T follicular helper cell (primary cell): Measurements from ENCODE around the gene FBXO7.

Experiments
- DNase-seq: peaks from one replicate; pipeline ENCODE4 v3.0.0-alpha.2; 2020; ENCODE audit warnings: low read depth

FBXO7 gene

GRCh38 chr22:32490279-32490678 is 15.7 kb downstream of the FBXO7 start:
- no peak for DNase-seq

- no peak for DNase-seq
Observed at GRCh38 chr22:32492111-32492510, 17.5 kb downstream of the FBXO7 start.

DNA sequence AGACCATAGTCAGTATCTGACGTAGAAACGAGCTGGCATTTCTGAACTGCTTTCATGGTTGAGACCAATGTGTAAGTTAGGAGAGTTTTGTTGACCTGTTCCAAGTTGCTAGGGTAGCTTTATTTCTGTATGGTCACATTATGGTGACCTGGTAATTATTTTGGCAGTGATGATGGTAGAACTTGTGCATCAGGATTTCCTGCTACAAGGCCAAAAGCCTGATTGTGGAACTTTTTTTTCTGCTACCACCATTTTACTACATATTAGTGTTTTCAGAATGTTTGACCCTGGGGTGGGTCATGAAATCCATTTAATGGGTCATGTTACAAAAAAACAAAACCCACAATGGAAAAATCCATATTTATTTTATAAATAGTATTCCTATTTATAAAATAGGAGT is 18.9 kb downstream of the FBXO7 start:
- DNase-seq: no peak

DNA sequence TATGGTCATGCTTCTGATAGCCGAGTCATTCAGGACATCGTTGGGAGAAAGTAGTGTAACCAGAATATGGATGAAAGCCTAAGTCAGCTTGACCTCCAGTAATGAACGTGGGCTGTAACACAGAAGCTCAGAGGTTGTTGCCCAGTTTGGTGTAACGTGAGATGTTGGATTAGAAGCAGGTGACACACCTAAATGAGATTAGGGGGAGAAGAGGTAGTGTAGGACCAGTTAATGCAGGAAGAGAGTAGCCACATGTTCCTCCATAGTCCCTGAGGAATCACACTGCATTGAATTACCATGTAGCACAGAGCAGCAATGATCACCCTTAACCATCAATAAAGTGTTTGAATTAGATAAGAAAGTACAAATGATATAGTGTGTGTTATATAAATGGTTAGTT is 20.4 kb downstream of the FBXO7 start:
- no peak for DNase-seq

- DNase-seq: no peak
Observed at GRCh38 chr22:32499666-32500065, 25.1 kb downstream of the FBXO7 start.

DNA sequence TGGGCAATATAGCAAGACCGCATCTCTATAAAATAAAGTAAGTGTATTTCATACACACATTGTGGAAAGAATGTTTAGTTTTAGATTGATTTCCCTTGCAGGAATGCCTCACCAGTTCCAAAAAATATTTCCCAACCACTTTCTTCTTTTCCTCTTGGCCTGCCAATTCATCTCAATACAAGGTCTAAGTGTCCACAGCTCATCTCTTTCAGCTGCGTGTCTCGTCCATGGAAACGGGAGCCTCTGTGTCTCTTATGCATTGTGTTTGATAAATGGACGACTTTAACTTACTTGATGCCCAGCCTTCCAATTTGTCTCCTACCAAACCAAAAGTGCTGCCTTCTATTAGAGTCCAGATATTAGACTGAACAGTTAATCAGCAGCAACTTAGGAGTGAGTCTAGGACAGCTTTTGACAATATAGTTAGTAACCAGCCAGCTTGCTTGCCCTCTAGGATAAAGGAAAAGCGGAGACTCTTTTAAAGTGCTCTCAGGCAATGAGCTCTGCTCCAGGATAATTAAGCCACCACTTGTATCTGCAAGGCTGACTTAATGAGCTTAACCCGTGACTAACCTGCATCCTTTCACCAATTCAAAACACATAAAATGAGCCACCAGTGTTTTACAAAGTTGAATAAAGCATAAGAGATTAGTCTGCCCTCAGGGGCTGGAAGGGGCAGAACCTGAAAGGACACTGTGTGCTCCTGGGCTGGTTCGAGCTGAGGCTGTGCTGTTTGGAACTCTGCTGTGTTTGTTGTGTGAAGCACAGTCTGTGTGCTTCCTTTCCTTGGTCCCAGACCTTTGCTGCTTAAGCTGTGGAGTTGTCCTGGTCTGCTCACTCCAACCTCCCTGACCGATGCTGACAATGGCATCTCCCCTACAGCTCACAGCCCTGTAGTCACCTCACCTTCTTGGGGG is 27.5 kb downstream of the FBXO7 start:
- no peak for DNase-seq

DNA sequence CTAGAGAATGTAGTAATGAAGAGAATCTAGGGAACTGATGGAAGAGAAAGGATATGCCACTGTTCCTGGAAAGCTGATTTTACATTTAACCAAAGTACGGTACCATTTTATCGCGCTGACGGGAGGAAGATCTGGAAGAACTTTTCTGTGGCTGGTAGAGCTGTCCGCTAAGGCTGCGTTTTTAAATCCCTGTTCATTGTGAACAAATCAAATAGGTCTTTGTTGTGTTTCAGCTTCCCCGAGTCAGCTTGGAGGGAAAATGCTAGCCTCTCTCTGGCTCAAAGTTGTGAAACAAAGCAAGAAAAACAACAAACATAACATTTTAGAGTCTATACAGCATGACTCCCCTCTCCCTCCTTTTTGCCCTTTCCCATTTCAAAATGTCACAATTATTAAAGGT is 34.4 kb downstream of the FBXO7 start:
- DNase-seq: no peak

GRCh38 chr22:32511274-32511673 is 36.7 kb downstream of the FBXO7 start:
- DNase-seq: no peak

GRCh38 chr22:32511776-32512175 is 37.2 kb downstream of the FBXO7 start:
- DNase-seq: no peak

- no peak for DNase-seq
Observed at GRCh38 chr22:32512267-32512982, 37.8 kb downstream of the FBXO7 start.

DNA sequence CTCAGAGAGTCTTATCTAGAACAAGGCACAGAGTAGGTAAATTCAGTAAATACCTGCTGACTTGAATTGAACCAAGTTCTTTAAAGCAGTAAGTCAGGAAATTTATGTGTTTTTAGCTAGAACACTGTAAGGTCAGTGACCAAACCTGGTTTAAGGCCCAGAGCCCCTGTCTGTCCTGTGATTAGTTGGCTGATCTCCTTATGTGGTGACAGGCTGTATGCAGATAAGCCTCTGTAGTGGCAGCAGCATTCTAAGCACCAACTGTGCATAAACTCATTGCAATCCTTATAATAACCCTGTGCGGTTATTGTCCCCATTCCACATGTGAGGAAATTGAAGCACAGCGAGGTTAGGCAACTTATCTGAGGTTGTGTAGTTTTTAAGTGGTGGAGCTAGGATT is 40.5 kb downstream of the FBXO7 start:
- DNase-seq: no peak

- DNase-seq: no peak
Observed at GRCh38 chr22:32517488-32517887, 42.9 kb downstream of the FBXO7 start.

DNA sequence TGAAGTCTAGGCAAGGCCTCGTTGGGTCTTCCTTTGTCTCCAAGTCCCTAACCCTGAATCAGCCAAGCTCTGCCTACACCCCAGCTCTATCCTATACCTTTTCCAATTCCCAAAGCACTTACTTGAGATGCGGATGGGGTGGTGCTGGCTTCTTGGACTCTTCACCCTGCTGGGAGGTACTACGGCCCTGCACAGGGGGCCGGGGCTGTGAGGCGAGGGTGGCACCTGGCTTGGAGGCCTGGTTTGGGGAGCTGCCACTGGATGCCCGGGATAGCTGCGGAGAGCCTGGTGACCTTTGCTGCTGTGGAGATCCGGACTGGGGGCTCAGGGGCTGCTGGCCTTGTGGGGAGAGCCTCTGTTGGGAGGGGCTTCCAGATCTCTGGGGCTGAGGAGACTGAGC is 43.3 kb downstream of the FBXO7 start:
- DNase-seq: no peak

DNA sequence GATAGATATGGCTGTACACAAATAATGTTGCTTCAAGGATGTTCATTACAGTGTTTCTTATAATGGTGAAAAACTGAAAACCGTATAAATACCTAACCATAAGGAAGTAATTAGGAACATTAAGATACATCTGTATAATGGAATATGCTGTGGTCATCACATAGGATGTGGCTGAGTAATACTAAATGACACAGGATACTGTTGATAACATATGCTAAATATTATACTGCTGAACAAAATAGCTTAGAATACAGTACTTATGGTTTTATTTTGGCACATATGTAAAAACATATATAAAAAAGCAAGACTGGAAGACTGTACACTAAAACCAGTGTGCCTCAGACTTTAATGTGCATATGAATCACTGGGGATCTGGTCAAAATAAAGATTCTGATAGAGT is 43.8 kb downstream of the FBXO7 start:
- no peak for DNase-seq

GRCh38 chr22:32518848-32519247 is 44.2 kb downstream of the FBXO7 start:
- no peak for DNase-seq

DNA sequence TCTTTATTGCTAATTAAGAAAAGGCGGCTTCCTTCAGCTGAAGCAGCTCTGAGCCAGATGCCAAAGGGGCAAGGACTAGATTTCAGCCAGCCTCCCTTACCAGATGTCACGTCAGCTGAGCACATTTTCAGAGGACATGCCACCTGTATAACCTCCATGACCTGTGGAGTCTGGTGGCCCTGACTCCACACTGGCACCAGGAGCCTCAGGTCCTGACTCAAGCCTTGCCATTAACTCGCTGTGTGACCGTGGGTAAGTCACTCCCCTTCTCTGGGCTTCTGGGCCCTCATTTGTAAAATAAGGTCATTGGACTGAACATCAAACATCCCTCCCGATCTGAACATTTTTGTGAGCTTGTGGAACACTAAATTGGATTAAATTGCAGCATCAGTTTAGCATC is 46.0 kb downstream of the FBXO7 start:
- DNase-seq: no peak

GRCh38 chr22:32522237-32522636 is 47.6 kb downstream of the FBXO7 start:
- no peak for DNase-seq

- no peak for DNase-seq
Observed at GRCh38 chr22:32527756-32528155, 53.1 kb downstream of the FBXO7 start.

- DNase-seq: no peak
Observed at GRCh38 chr22:32528316-32528715, 53.7 kb downstream of the FBXO7 start.

GRCh38 chr22:32528984-32529982 is 54.7 kb downstream of the FBXO7 start:
- DNase-seq: peak; percentile 46

- no peak for DNase-seq
Observed at GRCh38 chr22:32531228-32531627, 56.6 kb downstream of the FBXO7 start.
